NCI-H510A treated with DMSO at 0.1 percent for 48 hours (cell line): ENCODE data around the gene LNPK.
"Not testable (repeated sequence)": the region's sequence is repeated elsewhere in the genome, so short reads cannot be mapped to it uniquely, and the experiment has no call there.

Experiments
- DNase-seq: peaks from one replicate; lab custom pipeline; 2025; lab: John Stamatoyannopoulos, UW

LNPK gene

DNA sequence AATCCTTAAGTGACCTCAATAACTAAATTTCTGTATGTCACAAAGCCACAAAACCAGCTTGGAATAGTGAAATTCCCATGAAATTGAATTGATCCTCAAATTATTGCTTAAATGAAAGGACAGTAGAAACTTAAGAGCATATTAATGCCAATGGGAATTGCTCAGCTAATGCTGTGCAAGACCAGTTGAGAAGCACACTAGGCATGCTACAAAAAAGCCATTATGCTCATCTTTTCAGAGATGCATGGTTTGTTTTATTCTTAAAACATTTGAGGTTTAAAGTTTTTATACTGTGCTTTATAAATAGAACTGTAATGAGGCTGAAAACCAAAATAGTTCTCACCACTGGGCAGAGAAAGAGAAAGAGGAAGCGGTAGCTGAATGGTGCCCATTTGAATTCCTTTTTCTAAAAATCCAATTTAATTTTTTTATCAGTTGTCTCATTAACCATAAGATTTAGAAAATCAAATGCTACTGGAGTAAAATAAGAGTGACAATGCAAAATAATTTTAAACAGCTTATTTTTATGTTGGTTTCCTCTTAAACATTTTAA lies 98.6 kb downstream of the LNPK start:
- DNase-seq = no peak

GRCh38 chr2:175895957-175896356 lies 106.1 kb downstream of the LNPK start:
- not testable (repeated sequence) for DNase-seq

- DNase-seq = no peak
Measured at GRCh38 chr2:175892046-175892445, 110.0 kb downstream of the LNPK start.

- no peak for DNase-seq
Measured at GRCh38 chr2:175890636-175891242, 111.3 kb downstream of the LNPK start.

DNA sequence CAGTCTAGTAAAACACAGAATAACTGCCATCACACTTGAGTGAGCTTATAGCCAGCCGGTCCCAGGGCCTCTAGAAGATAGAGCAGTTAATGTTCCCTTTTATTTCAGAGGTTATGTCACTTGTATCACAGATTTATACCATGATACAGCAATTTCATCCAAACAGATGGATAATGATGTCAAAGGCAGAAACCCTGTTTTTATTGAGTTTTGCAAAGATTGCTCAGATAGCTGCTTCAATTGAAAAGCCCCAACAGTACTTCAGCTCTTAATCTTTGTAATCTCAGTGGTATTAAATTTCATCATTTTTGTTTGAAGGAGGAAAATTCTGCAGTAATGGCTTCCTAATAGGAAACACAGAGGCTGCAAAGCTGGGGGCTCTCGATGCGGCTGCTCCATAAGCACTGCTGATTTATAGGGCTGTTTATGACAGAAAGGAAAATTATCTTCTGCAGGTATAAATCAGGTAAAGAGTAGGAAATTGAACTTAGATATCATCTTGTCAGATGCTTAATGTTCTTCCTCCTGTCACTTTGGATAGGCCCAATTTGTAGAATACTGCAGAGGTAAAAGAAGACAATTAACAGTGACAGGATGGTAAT lies 112.3 kb downstream of the LNPK start:
- DNase-seq = no peak

- DNase-seq = peak; percentile 12
Measured at GRCh38 chr2:175887776-175888175, 114.3 kb downstream of the LNPK start.

DNA sequence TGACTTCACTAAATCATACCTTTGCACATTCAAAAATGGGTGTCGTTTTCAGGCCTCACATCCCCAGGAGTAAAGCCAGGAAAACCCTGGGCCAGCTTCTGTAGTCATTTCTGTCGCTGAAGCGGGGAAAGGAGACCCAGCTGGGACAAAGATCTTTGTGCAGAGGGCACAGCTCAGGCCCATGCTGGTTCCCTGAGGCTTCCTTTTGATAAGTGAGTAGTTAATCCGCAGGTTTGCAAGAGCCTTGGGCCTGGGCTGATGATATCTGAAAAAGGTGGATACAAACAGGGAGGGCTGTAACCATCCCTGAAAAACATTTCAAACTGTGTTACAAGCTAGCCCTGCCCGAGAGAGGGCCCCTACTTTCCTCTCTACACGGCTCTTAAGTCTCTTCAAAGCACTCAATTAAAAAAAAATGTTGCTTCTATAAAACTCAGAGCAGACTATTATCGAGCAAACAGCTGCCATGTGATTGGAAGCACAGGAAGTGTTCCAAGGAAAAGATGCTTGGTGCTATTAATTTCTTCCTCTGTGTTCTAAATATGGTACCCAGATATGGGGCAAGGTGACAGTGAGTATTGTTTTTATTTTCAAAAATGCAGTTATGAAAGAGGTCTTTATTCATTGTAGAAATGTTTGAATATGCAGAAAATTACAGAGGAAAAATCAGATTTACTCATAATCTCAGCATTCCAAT lies 117.2 kb downstream of the LNPK start:
- DNase-seq = no peak

- DNase-seq = peak; percentile 14
Measured at GRCh38 chr2:175883586-175884194, 118.4 kb downstream of the LNPK start.

DNA sequence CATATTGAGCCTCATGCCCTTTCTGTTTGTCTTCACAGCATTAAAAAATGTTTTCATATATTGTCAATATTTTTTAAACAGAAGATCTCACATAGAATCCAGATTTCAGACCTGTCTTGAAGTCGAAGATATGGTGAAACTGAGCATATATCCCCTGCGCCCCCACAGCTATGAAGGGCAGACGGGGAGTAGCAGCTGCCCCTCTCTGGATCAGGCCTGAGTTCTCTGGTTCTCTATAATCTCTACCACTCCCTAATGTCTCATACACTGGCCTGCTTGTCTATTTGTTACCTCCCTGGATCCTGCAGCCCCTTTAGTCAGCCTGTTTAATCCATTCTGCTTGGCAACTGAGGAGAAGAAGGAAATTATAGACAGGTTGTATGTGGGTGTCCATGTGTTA lies 122.4 kb downstream of the LNPK start:
- DNase-seq = no peak

GRCh38 chr2:175877845-175878544 lies 124.1 kb downstream of the LNPK start:
- no peak for DNase-seq

- DNase-seq = no peak
Measured at GRCh38 chr2:175874291-175874690, 127.8 kb downstream of the LNPK start.
